KMS-11 (cell line): Measurements from ENCODE around the gene KCNN2.

ENCODE experiments used
- H2AFZ ChIP-seq: fragments of 200-600 bp; sonication (generic); 2 replicates; pipeline ENCODE4 v1.6.1; 2016; ENCODE audit warnings: antibody characterized with exemption, mixed run types, low read depth
- H3K27ac ChIP-seq: fragments of 200-600 bp; sonication (generic); 2 replicates; pipeline ENCODE4 v1.6.1; 2016; ENCODE audit warnings: mild to moderate bottlenecking, mixed run types
- H3K27me3 ChIP-seq: fragments of 200-600 bp; sonication (generic); 2 replicates; pipeline ENCODE4 v1.6.1; 2017; ENCODE audit warnings: mild to moderate bottlenecking, low read depth, mixed run types, moderate library complexity; ENCODE audit not compliant: insufficient read depth
- H3K36me3 ChIP-seq: fragments of 200-600 bp; sonication (generic); 2 replicates; pipeline ENCODE4 v1.6.1; 2017; ENCODE audit warnings: mild to moderate bottlenecking, mixed run types; ENCODE audit not compliant: insufficient read depth
- H3K4me1 ChIP-seq: fragments of 200-600 bp; sonication (generic); 2 replicates; pipeline ENCODE4 v1.6.1; 2016; ENCODE audit warnings: mild to moderate bottlenecking, low read depth, mixed run types; ENCODE audit not compliant: poor library complexity, severe bottlenecking
- H3K4me2 ChIP-seq: fragments of 200-600 bp; sonication (generic); 2 replicates; pipeline ENCODE4 v1.7.0; 2016; ENCODE audit warnings: mild to moderate bottlenecking, mixed run types
- H3K4me3 ChIP-seq: fragments of 200-600 bp; sonication (generic); IDR thresholded peaks from 2 replicates; pipeline ENCODE4 v1.6.1; 2017; ENCODE audit warnings: low read depth, low read length, mixed read lengths; ENCODE audit not compliant: insufficient read depth
- H3K79me2 ChIP-seq: fragments of 200-600 bp; sonication (generic); 2 replicates; pipeline ENCODE4 v1.6.1; 2016; ENCODE audit warnings: low read depth, mixed run types; ENCODE audit not compliant: insufficient read depth
- H3K9ac ChIP-seq: fragments of 200-600 bp; sonication (generic); 2 replicates; pipeline ENCODE4 v1.6.1; 2016; ENCODE audit warnings: mild to moderate bottlenecking, mixed run types
- H4K20me1 ChIP-seq: fragments of 200-600 bp; sonication (generic); 2 replicates; pipeline ENCODE4 v1.6.1; 2016; ENCODE audit warnings: mild to moderate bottlenecking, mixed run types; ENCODE audit not compliant: insufficient read depth
- CTCF ChIP-seq: fragments of 200-600 bp; sonication (generic); conservative IDR thresholded peaks from 2 replicates; pipeline ENCODE4 v1.6.1; 2017; ENCODE audit warnings: low read depth, mild to moderate bottlenecking, antibody characterized with exemption, low read length, moderate library complexity, mixed read lengths

KCNN2 gene

GRCh38 chr5:114325541-114325940, 36.3 kb upstream of the KCNN2 start:
- Histone ChIP-seq H3K36me3 (no peaks in the 10 kb centered on the region), H3K4me3 (no peak overlapping the region), H3K9ac (no peak overlapping the region), H4K20me1 (no peaks in the 10 kb centered on the region), H3K27ac (no peak overlapping the region), H3K27me3 (no peaks in the 10 kb centered on the region), H3K4me1 (no peaks in the 10 kb centered on the region), H2AFZ (no peak overlapping the region), H3K79me2 (no peaks in the 10 kb centered on the region), H3K4me2 (no peak overlapping the region)
- TF ChIP-seq CTCF = no peak

GRCh38 chr5:114327474-114327873, 34.4 kb upstream of the KCNN2 start:
- Histone ChIP-seq H3K27me3 (no peaks in the 10 kb centered on the region), H2AFZ (no peak overlapping the region), H3K4me2 (no peak overlapping the region), H3K4me1 (no peaks in the 10 kb centered on the region), H3K27ac (no peak overlapping the region), H3K4me3 (no peak overlapping the region), H3K36me3 (no peaks in the 10 kb centered on the region), H3K9ac (no peak overlapping the region), H3K79me2 (no peaks in the 10 kb centered on the region), H4K20me1 (no peaks in the 10 kb centered on the region)
- no peak for TF ChIP-seq CTCF

- H3K36me3 ChIP-seq = no peaks in the 10 kb centered on the region
- no peak overlapping the region for H3K4me3 ChIP-seq
- no peaks in the 10 kb centered on the region for H4K20me1 ChIP-seq
- H3K79me2 ChIP-seq = no peaks in the 10 kb centered on the region
- no peaks in the 10 kb centered on the region for H3K27me3 ChIP-seq
- H3K9ac ChIP-seq = no peak overlapping the region
- no peak overlapping the region for H2AFZ ChIP-seq
- no peak overlapping the region for H3K4me2 ChIP-seq
- H3K27ac ChIP-seq = no peak overlapping the region
- no peaks in the 10 kb centered on the region for H3K4me1 ChIP-seq
- no peak for TF ChIP-seq CTCF
Observed at GRCh38 chr5:114327987-114328386, 33.9 kb upstream of the KCNN2 start.

- Histone ChIP-seq H4K20me1 (no peaks in the 10 kb centered on the region), H3K27ac (no peak overlapping the region), H3K4me2 (no peak overlapping the region)
Observed at GRCh38 chr5:114330916-114331531, 30.8 kb upstream of the KCNN2 start.

More at GRCh38 chr5:114330916-114331531, 30.8 kb upstream of the KCNN2 start:
- no peak overlapping the region for H3K4me3 ChIP-seq
- no peak overlapping the region for H3K9ac ChIP-seq
- no peaks in the 10 kb centered on the region for H3K4me1 ChIP-seq
- no peaks in the 10 kb centered on the region for H3K36me3 ChIP-seq
- TF ChIP-seq CTCF = no peak
- H2AFZ ChIP-seq = no peak overlapping the region
- no peaks in the 10 kb centered on the region for H3K27me3 ChIP-seq
- no peaks in the 10 kb centered on the region for H3K79me2 ChIP-seq
